DOHH2 (cell line): ENCODE data around the gene LEKR1.
"Not testable (repeated sequence)": the region's sequence is repeated elsewhere in the genome, so short reads cannot be mapped to it uniquely, and the experiment has no call there.

ENCODE experiments used
- EZH2phosphoT487 ChIP-seq: fragments of 200-600 bp; sonication (generic); IDR thresholded peaks from 2 replicates; pipeline ENCODE4 v1.6.1; 2017; ENCODE audit warnings: borderline replicate concordance, mild to moderate bottlenecking, antibody characterized with exemption, low read length, moderate library complexity, mixed read lengths
- TF ChIP-seq, protein P1 (sequence below): fragments of 200-600 bp; sonication (generic); IDR thresholded peaks from one replicate; pipeline ENCODE4 v1.5.1; 2014; ENCODE audit warnings: antibody characterized with exemption, mild to moderate bottlenecking, low read depth, low read length; ENCODE audit not compliant: poor library complexity, severe bottlenecking

DNA sequence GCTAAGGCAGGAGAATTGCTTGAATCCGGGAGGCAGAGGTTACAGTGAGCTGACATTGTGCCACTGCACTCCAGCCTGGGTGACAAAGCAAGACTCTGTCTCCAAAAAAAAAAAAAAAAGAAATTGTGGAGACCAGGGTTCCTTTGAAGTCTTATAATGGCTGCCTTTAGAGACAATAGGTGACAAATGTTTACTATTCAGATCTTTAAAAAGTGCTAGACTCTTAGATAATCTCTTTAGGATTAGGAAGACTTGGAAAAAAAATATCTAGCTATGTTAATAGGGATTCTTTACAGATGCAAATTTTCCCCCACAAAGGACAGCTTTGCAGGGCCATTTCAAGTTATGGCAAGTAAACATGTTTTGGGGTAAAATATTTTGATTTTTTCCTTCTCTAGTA is 71.7 kb downstream of the LEKR1 start:
- TF ChIP-seq, protein P1, sequence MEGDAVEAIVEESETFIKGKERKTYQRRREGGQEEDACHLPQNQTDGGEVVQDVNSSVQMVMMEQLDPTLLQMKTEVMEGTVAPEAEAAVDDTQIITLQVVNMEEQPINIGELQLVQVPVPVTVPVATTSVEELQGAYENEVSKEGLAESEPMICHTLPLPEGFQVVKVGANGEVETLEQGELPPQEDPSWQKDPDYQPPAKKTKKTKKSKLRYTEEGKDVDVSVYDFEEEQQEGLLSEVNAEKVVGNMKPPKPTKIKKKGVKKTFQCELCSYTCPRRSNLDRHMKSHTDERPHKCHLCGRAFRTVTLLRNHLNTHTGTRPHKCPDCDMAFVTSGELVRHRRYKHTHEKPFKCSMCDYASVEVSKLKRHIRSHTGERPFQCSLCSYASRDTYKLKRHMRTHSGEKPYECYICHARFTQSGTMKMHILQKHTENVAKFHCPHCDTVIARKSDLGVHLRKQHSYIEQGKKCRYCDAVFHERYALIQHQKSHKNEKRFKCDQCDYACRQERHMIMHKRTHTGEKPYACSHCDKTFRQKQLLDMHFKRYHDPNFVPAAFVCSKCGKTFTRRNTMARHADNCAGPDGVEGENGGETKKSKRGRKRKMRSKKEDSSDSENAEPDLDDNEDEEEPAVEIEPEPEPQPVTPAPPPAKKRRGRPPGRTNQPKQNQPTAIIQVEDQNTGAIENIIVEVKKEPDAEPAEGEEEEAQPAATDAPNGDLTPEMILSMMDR: not testable (repeated sequence)
- not testable (repeated sequence) for TF ChIP-seq EZH2phosphoT487
